Chondrocyte (in vitro differentiated cells): Measurements from ENCODE around the gene NAV1. TPM values are rescaled to one million over a fixed set of nuclear protein-coding genes. Genes with fewer than 3 reads are reported as not detected.

ENCODE experiments used
- DNase-seq: peaks from one replicate; pipeline ENCODE4 v3.0.0; 2021; ENCODE audit warnings: mixed read lengths, low spot score
- H3K27ac Mint-ChIP-seq: one replicate; pipeline ENCODE4 v1.8.0; 2021; ENCODE audit warnings: mild to moderate bottlenecking, moderate library complexity, mixed read lengths; ENCODE audit not compliant: unreplicated experiment
- H3K27me3 Mint-ChIP-seq: 2 replicates; pipeline ENCODE4 v1.8.0; 2021; ENCODE audit warnings: low read depth, mixed read lengths
- H3K36me3 Mint-ChIP-seq: 2 replicates; pipeline ENCODE4 v1.8.0; 2021; ENCODE audit warnings: low read depth, mixed read lengths
- H3K4me1 Mint-ChIP-seq: 2 replicates; pipeline ENCODE4 v1.8.0; 2021; ENCODE audit warnings: low read depth, mild to moderate bottlenecking, mixed read lengths
- H3K4me3 Mint-ChIP-seq: one replicate; pipeline ENCODE4 v1.8.0; 2021; ENCODE audit warnings: mild to moderate bottlenecking, moderate library complexity, mixed read lengths; ENCODE audit not compliant: unreplicated experiment
- H3K9me3 Mint-ChIP-seq: 2 replicates; pipeline ENCODE4 v1.8.0; 2021; ENCODE audit warnings: low read depth, mixed read lengths
- CTCF ChIP-seq: fragments of 200-600 bp; sonication (generic); IDR thresholded peaks from 2 replicates; pipeline ENCODE4 v1.5.0; 2021; ENCODE audit warnings: antibody characterized with exemption, mild to moderate bottlenecking, moderate library complexity
- total RNA-seq: library from RNA; stranded (reverse); gene quantifications from 3 replicates; pipeline ENCODE4 v1.2.1, GENCODE V29; 2021

The NAV1 gene
- total RNA-seq, 1 donor from 2014 or later, result 201 TPM

GRCh38 chr1:201553496-201554189 lies 14.7 kb downstream of the NAV1 start:
- Mint-ChIP-seq H3K4me1 (peaks cover 62% of the 10 kb centered on the region), H3K9me3 (no peaks in the 10 kb centered on the region), H3K27me3 (no peaks in the 10 kb centered on the region), H3K36me3 (no peaks in the 10 kb centered on the region), H3K27ac (peak overlapping the region; percentile 88), H3K4me3 (no peak overlapping the region)
- DNase-seq, result no peak
- no peak for TF ChIP-seq CTCF

- Mint-ChIP-seq H3K4me1 (peaks cover 64% of the 10 kb centered on the region), H3K27me3 (no peaks in the 10 kb centered on the region), H3K4me3 (no peak overlapping the region), H3K9me3 (no peaks in the 10 kb centered on the region), H3K27ac (peak overlapping the region; percentile 88), H3K36me3 (no peaks in the 10 kb centered on the region)
- no peak for DNase-seq
- TF ChIP-seq CTCF, result no peak
Observed at GRCh38 chr1:201554190-201554600, 15.3 kb downstream of the NAV1 start.

GRCh38 chr1:201554789-201555592 lies 16.1 kb downstream of the NAV1 start:
- H3K27ac Mint-ChIP-seq, result no peak overlapping the region
- DNase-seq, result no peak
- H3K4me1 Mint-ChIP-seq, result peaks cover 72% of the 10 kb centered on the region
- TF ChIP-seq CTCF, result no peak
- H3K36me3 Mint-ChIP-seq, result no peaks in the 10 kb centered on the region
- no peak overlapping the region for H3K4me3 Mint-ChIP-seq
- no peaks in the 10 kb centered on the region for H3K9me3 Mint-ChIP-seq
- H3K27me3 Mint-ChIP-seq, result no peaks in the 10 kb centered on the region

- Mint-ChIP-seq H3K36me3 (no peaks in the 10 kb centered on the region), H3K27ac (no peak overlapping the region), H3K4me1 (peaks cover 77% of the 10 kb centered on the region), H3K9me3 (no peaks in the 10 kb centered on the region), H3K27me3 (no peaks in the 10 kb centered on the region), H3K4me3 (no peak overlapping the region)
- no peak for DNase-seq
- no peak for TF ChIP-seq CTCF
Observed at GRCh38 chr1:201555593-201555945, 16.6 kb downstream of the NAV1 start.

- Mint-ChIP-seq H3K27me3 (no peaks in the 10 kb centered on the region), H3K9me3 (no peaks in the 10 kb centered on the region), H3K4me3 (no peak overlapping the region), H3K27ac (peak overlapping the region; percentile 39), H3K4me1 (peaks cover 82% of the 10 kb centered on the region), H3K36me3 (no peaks in the 10 kb centered on the region)
- DNase-seq, result no peak
- no peak for TF ChIP-seq CTCF
Observed at GRCh38 chr1:201556841-201557571, 18.1 kb downstream of the NAV1 start.
